WI38 (cell line): ENCODE results near the gene ZDHHC8.
A peak's percentile ranks its signal among the peaks of the same experiment; 100 is the strongest.

ENCODE experiments used
- H3K4me3 ChIP-seq: 2 replicates; pipeline ENCODE4 v1.5.1; 2011; ENCODE audit warnings: low read depth, mild to moderate bottlenecking, control low read depth, low read length
- CTCF ChIP-seq: IDR thresholded peaks from 2 replicates; pipeline ENCODE4 v1.5.1; 2012; ENCODE audit warnings: low read depth, mild to moderate bottlenecking, control low read depth, low read length

The ZDHHC8 gene

GRCh38 chr22:20176421-20177085 lies 44.9 kb downstream of the ZDHHC8 start:
- TF ChIP-seq CTCF = no peak
- H3K4me3 ChIP-seq = no peak overlapping the region

- TF ChIP-seq CTCF = no peak
Measured at GRCh38 chr22:20177217-20177911, 45.8 kb downstream of the ZDHHC8 start.

GRCh38 chr22:20178075-20178914 lies 46.7 kb downstream of the ZDHHC8 start:
- H3K4me3 ChIP-seq = no peak overlapping the region
- no peak for TF ChIP-seq CTCF

More at GRCh38 chr22:20177217-20177911, 45.8 kb downstream of the ZDHHC8 start:
- no peak overlapping the region for H3K4me3 ChIP-seq

- H3K4me3 ChIP-seq = no peak overlapping the region
- no peak for TF ChIP-seq CTCF
Measured at GRCh38 chr22:20178915-20179227, 47.3 kb downstream of the ZDHHC8 start.

- no peak for TF ChIP-seq CTCF
- no peak overlapping the region for H3K4me3 ChIP-seq
Measured at GRCh38 chr22:20179455-20180244, 48.0 kb downstream of the ZDHHC8 start.

GRCh38 chr22:20180245-20180630 lies 48.6 kb downstream of the ZDHHC8 start:
- peak; percentile 30; the same call in 1 of the 2 replicates for TF ChIP-seq CTCF
- no peak overlapping the region for H3K4me3 ChIP-seq
